Esophagus muscularis mucosa (tissue), 4 donors: ENCODE results near the gene AGBL5.

Experiments used
- CTCF ChIP-seq, 3 experiments: fragments of 200-600 bp in 2 of 3; fragments of 450-650 bp in 1 of 3; sonication (generic) in 2 of 3; IDR thresholded peaks; one replicate each; pipeline ENCODE4 v1.5.1; 2017 to 2019; ENCODE audit warnings: antibody characterized with exemption in 3 of 3, mild to moderate bottlenecking in 2 of 3, moderate library complexity in 1 of 3
- EP300 ChIP-seq: sonication (generic); formaldehyde crosslinking; IDR thresholded peaks from one replicate; pipeline ENCODE4 v1.6.1; 2017; ENCODE audit warnings: antibody characterized with exemption
- POLR2A ChIP-seq: fragments of 450-650 bp; IDR thresholded peaks from one replicate; pipeline ENCODE4 v1.6.1; 2017; ENCODE audit warnings: antibody characterized with exemption, moderate library complexity, mild to moderate bottlenecking, low read depth
- POLR2AphosphoS5 ChIP-seq, 2 donors: sonication (generic); formaldehyde crosslinking; IDR thresholded peaks; one replicate each; pipeline ENCODE4 v1.6.1; 2017; ENCODE audit warnings: antibody characterized with exemption in 2 of 2

- no peak for TF ChIP-seq CTCF (IDR thresholded peaks at IDR 0.05)
- TF ChIP-seq POLR2A, result no peak
- no peak for TF ChIP-seq EP300
- no peak for TF ChIP-seq POLR2AphosphoS5 (IDR thresholded peaks at IDR 0.05)
These were observed 2.3 kb downstream of the AGBL5 start for GRCh38 chr2:27053776-27054175.
